ENCODE results near the gene FNBP1.

Gene FNBP1

DNA sequence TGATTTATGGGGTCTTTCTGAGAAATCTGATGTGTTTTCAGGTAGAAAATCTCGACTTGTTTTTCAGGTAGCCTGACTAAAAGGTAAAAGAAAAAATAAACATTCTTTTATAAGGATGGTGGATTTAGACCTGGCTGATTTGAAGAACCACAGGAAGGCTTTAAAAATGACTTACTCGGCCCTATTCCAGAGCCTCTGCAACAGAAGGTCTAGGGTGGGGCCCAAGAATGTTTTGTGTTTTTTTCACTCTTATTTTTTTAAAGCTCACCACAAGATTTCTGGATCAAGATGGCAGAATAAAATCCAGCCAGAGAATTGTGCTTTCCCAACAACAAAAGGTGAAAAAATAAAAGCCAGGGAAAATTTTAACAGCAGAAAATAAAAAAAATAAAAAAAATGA, 59.1 kb downstream of the FNBP1 start:
- Histone ChIP-seq H3K36me3 (ENCODE audit: control insufficient read depth in 2 of 2, insufficient read depth in 1 of 2, low read length in 2 of 2) (peaks cover 0 to 4% of the 10 kb centered on the region in 2 experiments; a peak in 2 of 3 replicates), H3K4me3 (ENCODE audit: low read depth, low read length) (no peak overlapping the region), H3K4me1 (ENCODE audit: control insufficient read depth, insufficient read depth, low read length) (no peaks in the 10 kb centered on the region), H3K27ac (ENCODE audit: extremely low read depth, low read depth, low read length) (no peak overlapping the region), H3K9me3 (ENCODE audit: control insufficient read depth, insufficient read depth, low read depth, low read length) (no peaks in the 10 kb centered on the region)
- no peak for TF ChIP-seq ZNF19 (tag by site-specific recombination; IDR thresholded peaks at IDR 0.05; ENCODE audit: low read depth)
- no peak for TF ChIP-seq ZNF426 (tag by site-specific recombination; IDR thresholded peaks at IDR 0.05)
- TF ChIP-seq ZNF518A (tag by site-specific recombination; conservative IDR thresholded peaks at IDR 0.05; ENCODE audit: low read depth) = no peak
- TF ChIP-seq ZNF211 (tag by site-specific recombination; IDR thresholded peaks at IDR 0.05; ENCODE audit: low read depth) = no peak
- no peak for TF ChIP-seq ZNF292 (tag by site-specific recombination; IDR thresholded peaks at IDR 0.05; ENCODE audit: borderline replicate concordance, low read depth)
- TF ChIP-seq, protein P1, sequence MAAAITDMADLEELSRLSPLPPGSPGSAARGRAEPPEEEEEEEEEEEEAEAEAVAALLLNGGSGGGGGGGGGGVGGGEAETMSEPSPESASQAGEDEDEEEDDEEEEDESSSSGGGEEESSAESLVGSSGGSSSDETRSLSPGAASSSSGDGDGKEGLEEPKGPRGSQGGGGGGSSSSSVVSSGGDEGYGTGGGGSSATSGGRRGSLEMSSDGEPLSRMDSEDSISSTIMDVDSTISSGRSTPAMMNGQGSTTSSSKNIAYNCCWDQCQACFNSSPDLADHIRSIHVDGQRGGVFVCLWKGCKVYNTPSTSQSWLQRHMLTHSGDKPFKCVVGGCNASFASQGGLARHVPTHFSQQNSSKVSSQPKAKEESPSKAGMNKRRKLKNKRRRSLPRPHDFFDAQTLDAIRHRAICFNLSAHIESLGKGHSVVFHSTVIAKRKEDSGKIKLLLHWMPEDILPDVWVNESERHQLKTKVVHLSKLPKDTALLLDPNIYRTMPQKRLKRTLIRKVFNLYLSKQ (tag by site-specific recombination; IDR thresholded peaks at IDR 0.05; ENCODE audit: borderline replicate concordance) = no peak
- TF ChIP-seq ZIC2 (tag by site-specific recombination; IDR thresholded peaks at IDR 0.05) = no peak
- TF ChIP-seq ZBTB10 (tag by site-specific recombination; IDR thresholded peaks at IDR 0.05) = no peak
- TF ChIP-seq ZNF350 (tag by site-specific recombination; IDR thresholded peaks at IDR 0.05) = no peak
- TF ChIP-seq ZNF10 (tag by site-specific recombination; IDR thresholded peaks at IDR 0.05) = no peak
- TF ChIP-seq ZNF701 (tag by site-specific recombination; IDR thresholded peaks at IDR 0.05) = no peak
- ChIA-PET CTCF (interaction anchor here (0.6 to 0.7 kb wide), 2 partner anchors 74 to 265 kb away, joined by 4 read pairs; no protein-coding TSS in a partner anchor), POLR2A (no interaction called here)

DNA sequence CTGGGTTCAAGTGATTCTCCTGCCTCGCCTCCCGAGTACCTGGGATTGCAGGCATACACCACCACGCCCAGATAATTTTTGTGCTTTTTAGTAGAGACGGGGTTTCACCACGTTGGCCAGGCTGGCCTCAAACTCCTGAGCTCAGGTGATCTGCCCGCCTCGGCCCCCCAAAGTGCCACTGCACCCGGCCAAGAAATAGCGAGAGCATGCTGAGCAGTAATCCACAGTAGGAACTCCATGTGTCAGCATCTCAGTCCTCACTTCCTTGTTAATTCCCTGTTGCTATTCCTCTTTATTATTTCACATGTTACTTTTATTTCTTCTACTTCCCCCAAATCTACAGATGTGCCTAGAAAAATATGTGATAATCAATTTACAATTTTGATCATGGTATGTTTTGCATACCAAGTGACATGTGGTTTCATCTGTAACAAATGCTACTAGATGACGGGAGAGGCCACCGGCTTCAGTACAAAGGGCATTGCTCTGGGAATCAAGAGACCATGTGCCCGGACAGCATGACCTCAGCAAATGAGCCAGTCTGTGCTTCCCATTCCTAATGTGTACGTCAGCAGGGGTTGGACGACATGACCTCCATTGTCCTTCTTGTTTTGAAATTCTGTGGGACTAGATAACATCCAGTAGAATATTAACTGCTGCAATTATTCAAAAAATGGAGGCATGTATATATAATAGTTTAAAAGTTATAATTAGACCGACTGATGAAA, 61.6 kb downstream of the FNBP1 start:
- POLR2A ChIA-PET = no interaction called here
- Histone ChIP-seq H3K4me3 (ENCODE audit: low read depth, low read length) (no peak overlapping the region), H3K4me1 (ENCODE audit: control insufficient read depth, insufficient read depth, low read length) (no peaks in the 10 kb centered on the region)
- TF ChIP-seq ZNF266 (tag by site-specific recombination; IDR thresholded peaks at IDR 0.05; ENCODE audit: low read depth) = no peak
- TF ChIP-seq, protein P2, sequence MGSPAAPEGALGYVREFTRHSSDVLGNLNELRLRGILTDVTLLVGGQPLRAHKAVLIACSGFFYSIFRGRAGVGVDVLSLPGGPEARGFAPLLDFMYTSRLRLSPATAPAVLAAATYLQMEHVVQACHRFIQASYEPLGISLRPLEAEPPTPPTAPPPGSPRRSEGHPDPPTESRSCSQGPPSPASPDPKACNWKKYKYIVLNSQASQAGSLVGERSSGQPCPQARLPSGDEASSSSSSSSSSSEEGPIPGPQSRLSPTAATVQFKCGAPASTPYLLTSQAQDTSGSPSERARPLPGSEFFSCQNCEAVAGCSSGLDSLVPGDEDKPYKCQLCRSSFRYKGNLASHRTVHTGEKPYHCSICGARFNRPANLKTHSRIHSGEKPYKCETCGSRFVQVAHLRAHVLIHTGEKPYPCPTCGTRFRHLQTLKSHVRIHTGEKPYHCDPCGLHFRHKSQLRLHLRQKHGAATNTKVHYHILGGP (tag by site-specific recombination; IDR thresholded peaks at IDR 0.05) = no peak
- no peak for TF ChIP-seq ZNF404 (tag by site-specific recombination; IDR thresholded peaks at IDR 0.05)
- TF ChIP-seq ZNF664 (tag by site-specific recombination; IDR thresholded peaks at IDR 0.05) = no peak
- TF ChIP-seq ZFHX2 (tag by site-specific recombination; conservative IDR thresholded peaks at IDR 0.05) = no peak
- no peak for TF ChIP-seq ZNF10 (tag by site-specific recombination; IDR thresholded peaks at IDR 0.05)
- TF ChIP-seq, protein P3, sequence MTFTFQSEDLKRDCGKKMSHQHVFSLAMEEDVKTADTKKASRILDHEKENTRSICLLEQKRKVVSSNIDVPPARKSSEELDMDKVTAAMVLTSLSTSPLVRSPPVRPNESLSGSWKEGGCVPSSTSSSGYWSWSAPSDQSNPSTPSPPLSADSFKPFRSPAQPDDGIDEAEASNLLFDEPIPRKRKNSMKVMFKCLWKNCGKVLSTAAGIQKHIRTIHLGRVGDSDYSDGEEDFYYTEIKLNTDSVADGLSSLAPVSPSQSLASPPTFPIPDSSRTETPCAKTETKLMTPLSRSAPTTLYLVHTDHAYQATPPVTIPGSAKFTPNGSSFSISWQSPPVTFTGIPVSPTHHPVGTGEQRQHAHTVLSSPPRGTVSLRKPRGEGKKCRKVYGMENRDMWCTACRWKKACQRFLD (tag by site-specific recombination; IDR thresholded peaks at IDR 0.05) = no peak
- no peak for TF ChIP-seq ZNF544 (tag by site-specific recombination; IDR thresholded peaks at IDR 0.05)
- TF ChIP-seq ZNF274 (IDR thresholded peaks at IDR 0.05; ENCODE audit: low read length) = no peak
- no peak for TF ChIP-seq ZNF274 (tag by site-specific recombination; IDR thresholded peaks at IDR 0.05; ENCODE audit: borderline replicate concordance)

More for the DNA sequence above, 61.6 kb downstream of the FNBP1 start:
- Histone ChIP-seq H3K9me3 (ENCODE audit: control insufficient read depth, insufficient read depth, low read depth, low read length) (no peaks in the 10 kb centered on the region), H3K27ac (ENCODE audit: extremely low read depth, low read depth, low read length) (no peak overlapping the region), H3K36me3 (ENCODE audit: control insufficient read depth in 2 of 2, insufficient read depth in 1 of 2, low read length in 2 of 2) (peaks cover 0 to 16% of the 10 kb centered on the region in 2 experiments; a peak in 2 of 3 replicates)
- CTCF ChIA-PET = no interaction called here
